C4-2B (cell line): ENCODE data around the gene SEMA5B.

ENCODE experiments used
- CTCF ChIP-seq: fragments of 450-650 bp; conservative IDR thresholded peaks from 2 replicates; pipeline ENCODE4 v1.5.1; 2017; ENCODE audit warnings: mild to moderate bottlenecking
- ZFX ChIP-seq: fragments of 450-650 bp; IDR thresholded peaks from 2 replicates; pipeline ENCODE4 v1.6.1; 2017

GRCh38 chr3:122975924-122976293, 51.7 kb downstream of the SEMA5B start:
- TF ChIP-seq CTCF: no peak
- TF ChIP-seq ZFX: no peak
